Hepatocyte (in vitro differentiated cells): ENCODE measurements around the gene MAP3K2.

Source experiments
- EZH2 ChIP-seq: fragments of 200-600 bp; sonication (generic); IDR thresholded peaks from 2 replicates; pipeline ENCODE4 v1.6.1; 2016; ENCODE audit warnings: antibody characterized with exemption, mild to moderate bottlenecking, borderline replicate concordance
- EZH2phosphoT487 ChIP-seq: fragments of 200-600 bp; sonication (generic); IDR thresholded peaks from one replicate; pipeline ENCODE4 v1.6.1; 2018; ENCODE audit warnings: antibody characterized with exemption, mild to moderate bottlenecking, low read depth, moderate library complexity; ENCODE audit not compliant: unreplicated experiment, severe bottlenecking
- TF ChIP-seq, protein P1 (sequence below): fragments of 200-600 bp; sonication (generic); IDR thresholded peaks from 2 replicates; pipeline ENCODE4 v1.5.1; 2016; ENCODE audit warnings: antibody characterized with exemption, mild to moderate bottlenecking; ENCODE audit not compliant: poor library complexity

- TF ChIP-seq, protein P1, sequence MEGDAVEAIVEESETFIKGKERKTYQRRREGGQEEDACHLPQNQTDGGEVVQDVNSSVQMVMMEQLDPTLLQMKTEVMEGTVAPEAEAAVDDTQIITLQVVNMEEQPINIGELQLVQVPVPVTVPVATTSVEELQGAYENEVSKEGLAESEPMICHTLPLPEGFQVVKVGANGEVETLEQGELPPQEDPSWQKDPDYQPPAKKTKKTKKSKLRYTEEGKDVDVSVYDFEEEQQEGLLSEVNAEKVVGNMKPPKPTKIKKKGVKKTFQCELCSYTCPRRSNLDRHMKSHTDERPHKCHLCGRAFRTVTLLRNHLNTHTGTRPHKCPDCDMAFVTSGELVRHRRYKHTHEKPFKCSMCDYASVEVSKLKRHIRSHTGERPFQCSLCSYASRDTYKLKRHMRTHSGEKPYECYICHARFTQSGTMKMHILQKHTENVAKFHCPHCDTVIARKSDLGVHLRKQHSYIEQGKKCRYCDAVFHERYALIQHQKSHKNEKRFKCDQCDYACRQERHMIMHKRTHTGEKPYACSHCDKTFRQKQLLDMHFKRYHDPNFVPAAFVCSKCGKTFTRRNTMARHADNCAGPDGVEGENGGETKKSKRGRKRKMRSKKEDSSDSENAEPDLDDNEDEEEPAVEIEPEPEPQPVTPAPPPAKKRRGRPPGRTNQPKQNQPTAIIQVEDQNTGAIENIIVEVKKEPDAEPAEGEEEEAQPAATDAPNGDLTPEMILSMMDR = no peak
- TF ChIP-seq EZH2phosphoT487 (no peak), EZH2 (no peak)
Measured at GRCh38 chr2:127359520-127359919, 28.3 kb downstream of the MAP3K2 start.
